Measurements from ENCODE around the gene MEIS3.

GRCh38 chr19:47391510-47392223, 27.7 kb downstream of the MEIS3 start:
- TF ChIP-seq ARNT (IDR thresholded peaks at IDR 0.05) (no peak), ZNF384 (IDR thresholded peaks at IDR 0.05) (no peak), BHLHE40 (IDR thresholded peaks at IDR 0.05; ENCODE audit: borderline replicate concordance) (no peak), FOXK2 (IDR thresholded peaks at IDR 0.05) (no peak), NFRKB (IDR thresholded peaks at IDR 0.05) (no peak), FOXM1 (IDR thresholded peaks at IDR 0.05; ENCODE audit: borderline replicate concordance) (no peak), FOXA1 (IDR thresholded peaks at IDR 0.05) (no peak), SP1 (IDR thresholded peaks at IDR 0.05) (no peak), HDGF (IDR thresholded peaks at IDR 0.05; ENCODE audit: borderline replicate concordance) (no peak), TARDBP (IDR thresholded peaks at IDR 0.05) (no peak), CTBP1 (IDR thresholded peaks at IDR 0.05; ENCODE audit: borderline replicate concordance) (no peak)

Data from HEK293T (cell line).